Left kidney (tissue), 2 donors: Measurements from ENCODE around the gene GRHL3. TPM values are rescaled to one million over a fixed set of nuclear protein-coding genes. Genes with fewer than 3 reads are reported as not detected.

Source experiments
- DNase-seq: peaks from one replicate; pipeline ENCODE4 v3.0.0-alpha.2; 2013
- polyA plus RNA-seq: library from polyadenylated mRNA; unstranded; fragments of 120-200 nt; gene quantifications from one replicate; pipeline ENCODE4 v1.2.1, GENCODE V29; 2013; ENCODE audit not compliant: insufficient read length

GRHL3 gene
- polyA plus RNA-seq, 1 donor, result 4.6 TPM

DNA sequence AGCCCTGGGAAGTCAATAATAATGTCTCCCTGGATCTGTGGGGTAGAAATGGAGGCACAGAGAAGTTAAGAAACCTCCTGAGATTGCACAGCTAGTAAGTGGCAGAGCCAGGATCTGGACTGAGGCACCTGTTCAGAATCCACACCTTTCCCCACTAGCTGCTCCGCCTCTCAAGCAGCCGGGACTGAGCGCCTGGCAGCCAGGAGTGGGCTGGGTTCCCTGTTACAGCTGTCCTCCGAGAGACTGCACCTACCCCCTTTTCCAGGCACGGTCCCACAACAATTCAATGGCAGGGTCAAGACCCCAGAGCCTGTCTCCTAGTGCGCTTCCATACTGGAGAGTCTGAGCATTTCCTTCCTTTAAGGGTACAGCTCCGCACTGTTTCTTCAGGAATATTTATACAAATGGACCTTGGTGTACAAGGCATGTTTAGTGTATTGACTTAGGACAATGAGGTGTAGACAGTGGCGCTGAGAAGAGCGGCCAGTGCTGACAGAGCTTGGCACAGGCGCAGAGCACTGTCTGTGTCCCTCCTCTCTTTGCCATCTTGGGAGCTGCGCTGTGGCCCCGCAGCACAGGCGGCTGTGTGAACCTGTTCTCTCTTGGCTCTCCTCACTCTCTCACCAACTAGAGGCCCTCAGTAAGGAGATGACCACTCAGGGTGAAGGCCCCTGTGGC is 24.4 kb downstream of the GRHL3 start:
- no peak for DNase-seq

DNA sequence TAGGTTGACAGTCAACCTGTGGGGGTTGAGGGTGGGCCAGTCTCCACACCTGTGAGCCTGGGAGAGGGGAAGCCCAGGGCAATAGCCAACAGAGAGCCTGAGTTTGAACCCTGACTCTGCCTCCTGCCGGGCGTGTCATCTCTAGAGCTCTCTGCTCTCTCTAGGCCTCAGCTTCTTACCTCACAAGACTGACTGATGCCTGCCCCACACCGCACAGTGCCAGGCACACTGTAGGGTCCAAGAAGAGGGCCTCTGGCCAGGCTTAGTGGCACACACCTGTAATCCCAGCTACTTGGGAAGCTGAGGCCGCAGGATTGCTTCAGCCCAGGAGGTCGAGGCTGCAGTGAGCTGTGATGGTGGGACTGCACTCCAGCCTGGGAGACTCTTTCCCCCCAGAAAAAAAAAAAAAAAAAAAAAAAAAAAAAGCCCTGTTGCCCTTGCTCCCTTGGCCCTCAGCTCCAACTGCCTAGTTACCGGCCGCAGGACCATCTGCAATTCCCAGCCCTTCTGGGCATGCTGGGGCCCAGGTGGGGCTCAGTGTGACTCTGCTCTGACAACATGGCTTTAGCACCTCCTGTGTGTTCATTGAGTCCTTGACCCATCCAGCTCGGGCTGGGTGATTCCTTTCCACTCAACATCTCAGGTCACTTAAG is 25.1 kb downstream of the GRHL3 start:
- no peak for DNase-seq

GRCh38 chr1:24345334-24345733 is 26.2 kb downstream of the GRHL3 start:
- DNase-seq, result no peak

DNA sequence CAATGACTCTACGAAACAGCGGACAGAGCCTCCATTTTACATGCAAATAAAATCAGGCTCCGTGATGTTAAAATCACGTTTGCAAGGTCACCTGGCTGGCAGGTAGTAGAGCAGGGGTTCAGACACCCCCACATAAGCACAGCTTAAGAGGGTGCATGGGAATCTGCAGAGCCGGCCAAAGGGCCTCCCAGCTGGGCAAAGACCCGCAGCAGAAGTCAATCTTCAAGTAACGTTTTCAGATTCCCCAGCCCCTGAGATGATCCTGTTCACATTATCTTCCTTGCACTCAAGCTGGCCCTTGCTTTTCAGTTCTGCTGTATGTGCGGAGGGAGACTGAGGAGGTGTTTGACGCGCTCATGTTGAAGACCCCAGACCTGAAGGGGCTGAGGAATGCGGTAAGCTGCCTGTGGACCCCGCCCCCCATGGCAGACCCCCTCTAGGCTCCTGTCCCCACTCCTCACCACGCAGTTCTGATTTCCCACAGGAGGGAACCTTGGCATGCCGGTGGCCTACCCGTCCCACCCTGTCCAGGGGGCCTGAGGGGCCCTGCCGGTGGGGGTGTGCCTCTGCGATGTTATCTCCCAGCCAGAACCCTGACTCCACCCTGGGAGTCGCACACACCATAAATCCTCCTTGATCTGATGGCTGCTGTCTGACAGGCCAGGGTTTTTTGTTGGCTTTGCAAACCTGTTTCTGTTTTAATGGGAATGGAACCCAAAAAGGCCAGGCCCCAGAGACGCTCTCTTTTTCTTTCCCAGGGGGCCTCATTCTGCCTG is 28.2 kb downstream of the GRHL3 start:
- DNase-seq, result no peak

- DNase-seq, result no peak
Observed at GRCh38 chr1:24348196-24348595, 29.0 kb downstream of the GRHL3 start.

- DNase-seq, result no peak
Observed at GRCh38 chr1:24349891-24350290, 30.7 kb downstream of the GRHL3 start.

- no peak for DNase-seq
Observed at GRCh38 chr1:24351247-24351646, 32.1 kb downstream of the GRHL3 start.

GRCh38 chr1:24351918-24352627 is 32.9 kb downstream of the GRHL3 start:
- peak; percentile 36 for DNase-seq

- DNase-seq, result no peak
Observed at GRCh38 chr1:24353292-24353891, 34.2 kb downstream of the GRHL3 start.

- no peak for DNase-seq
Observed at GRCh38 chr1:24355466-24355865, 36.3 kb downstream of the GRHL3 start.

GRCh38 chr1:24357038-24357437 is 37.9 kb downstream of the GRHL3 start:
- no peak for DNase-seq

GRCh38 chr1:24360681-24361080 is 41.5 kb downstream of the GRHL3 start:
- no peak for DNase-seq

- DNase-seq, result no peak
Observed at GRCh38 chr1:24361811-24362210, 42.7 kb downstream of the GRHL3 start.

DNA sequence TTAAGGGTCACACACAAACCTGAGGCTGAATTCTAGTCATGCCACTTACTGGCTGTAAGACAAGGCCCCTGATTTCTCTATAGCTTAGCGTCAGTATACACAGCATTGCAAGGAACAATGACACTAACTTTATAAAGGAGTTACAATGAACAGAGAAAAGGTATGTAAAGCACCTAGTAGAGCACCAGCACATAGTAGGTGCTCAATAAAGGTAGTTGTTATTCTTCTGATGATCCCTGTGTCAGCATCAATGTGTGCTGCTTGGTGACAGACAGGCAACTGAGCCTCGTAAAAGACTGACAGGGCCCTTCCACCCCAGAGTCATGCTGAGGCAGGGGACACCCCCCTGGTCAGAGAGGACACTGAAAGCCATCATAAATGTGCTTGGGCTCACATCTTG is 43.2 kb downstream of the GRHL3 start:
- DNase-seq, result no peak

DNA sequence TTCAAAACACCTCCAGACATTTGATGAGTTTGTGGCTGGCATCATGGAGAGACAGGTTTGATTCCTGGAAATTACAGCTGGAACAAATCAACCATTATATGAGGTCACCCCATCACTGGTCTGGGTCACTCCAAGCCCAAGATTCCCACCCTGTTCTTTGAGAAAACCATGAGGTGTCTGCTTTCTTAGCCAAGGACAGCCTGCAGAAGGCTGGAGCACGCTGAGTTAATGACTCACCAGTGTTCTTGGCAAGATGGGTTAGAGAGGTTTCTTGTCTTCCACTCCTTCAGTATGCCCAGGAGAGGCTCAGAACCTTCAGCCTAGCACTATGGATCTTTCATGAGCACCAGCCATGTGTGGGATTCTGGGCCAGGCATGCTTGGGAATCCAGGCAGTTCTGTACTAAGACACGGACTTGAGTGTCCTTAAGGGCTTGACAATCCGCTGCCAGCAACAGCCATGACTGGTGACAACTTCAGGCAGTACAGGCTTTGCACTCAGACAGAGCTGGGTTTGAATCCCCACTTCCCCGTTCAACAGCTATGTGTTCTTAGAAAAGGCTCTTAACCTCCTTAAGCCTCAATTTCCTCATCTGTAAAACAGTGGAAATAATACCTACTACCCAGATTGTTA is 43.9 kb downstream of the GRHL3 start:
- DNase-seq, result no peak

GRCh38 chr1:24363994-24364393 is 44.8 kb downstream of the GRHL3 start:
- DNase-seq, result no peak

- DNase-seq, result no peak
Observed at GRCh38 chr1:24364605-24364974, 45.4 kb downstream of the GRHL3 start.

GRCh38 chr1:24364975-24365678 is 46.0 kb downstream of the GRHL3 start:
- no peak for DNase-seq

DNA sequence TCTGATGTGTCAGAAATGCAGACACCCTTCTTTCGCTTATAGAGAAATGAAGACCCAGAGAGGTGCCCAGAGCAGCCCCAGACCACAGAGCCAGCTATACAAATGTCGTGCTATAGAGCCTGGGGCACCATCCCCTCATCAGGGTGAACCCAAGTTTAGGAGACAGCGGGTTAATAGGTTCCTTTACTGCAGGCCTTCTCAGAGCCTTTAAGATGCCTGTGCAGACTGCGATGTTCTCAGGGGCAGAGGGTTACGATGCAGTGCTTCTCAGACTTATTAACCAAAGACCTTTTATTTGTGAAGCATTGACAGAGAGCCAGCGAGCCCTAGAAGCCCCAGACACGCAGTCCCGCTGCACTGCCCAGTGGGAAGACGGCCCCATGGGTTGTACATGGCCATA is 47.5 kb downstream of the GRHL3 start:
- no peak for DNase-seq

DNA sequence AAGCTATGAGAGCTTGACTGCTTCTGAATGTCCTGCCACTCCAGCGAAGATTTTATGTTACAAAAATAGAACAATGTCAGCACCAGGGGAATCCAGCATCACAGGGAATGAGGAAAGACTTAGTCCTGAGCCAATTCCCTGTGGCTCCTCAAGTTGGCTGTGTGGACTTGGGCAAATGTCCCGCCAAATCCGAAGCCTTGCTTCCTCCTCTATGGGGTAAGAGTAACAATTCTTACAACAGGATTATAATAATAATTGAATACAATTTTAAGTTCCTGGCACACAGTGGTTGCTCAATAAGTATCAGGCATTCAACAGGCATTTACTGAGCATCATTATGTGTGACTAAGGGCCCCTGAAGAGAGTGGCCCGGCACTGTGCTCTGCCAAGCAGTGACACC is 50.0 kb downstream of the GRHL3 start:
- DNase-seq, result no peak

GRCh38 chr1:24369801-24370200 is 50.6 kb downstream of the GRHL3 start:
- DNase-seq, result no peak
